Activated naive CD8-positive, alpha-beta T cell treated with anti-CD3 and anti-CD28 coated beads, Interleukin-2, amount 50 U/mL, for 16 hours (primary cell): ENCODE results near the gene TIGD3.
A peak's percentile ranks its signal among the peaks of the same experiment; 100 is the strongest.

ENCODE experiments used
- DNase-seq: peaks from one replicate; pipeline ENCODE4 v3.0.0-alpha.2; 2020; ENCODE audit warnings: low read depth, low spot score

The TIGD3 gene

GRCh38 chr11:65354265-65355012 is at the start of gene TIGD3:
TSS of gene TIGD3 (plus strand) at chr11:65354751. CDS start at chr11:65355809, 1,058 bp downstream.
- DNase-seq: peak; percentile 98

GRCh38 chr11:65305501-65306268 is 48.9 kb upstream of the TIGD3 start:
- no peak for DNase-seq

- DNase-seq: no peak
These were observed 47.0 kb upstream of the TIGD3 start for GRCh38 chr11:65307298-65308229.

GRCh38 chr11:65308281-65308891 is 46.2 kb upstream of the TIGD3 start:
- no peak for DNase-seq

- no peak for DNase-seq
These were observed 45.5 kb upstream of the TIGD3 start for GRCh38 chr11:65309006-65309405.

GRCh38 chr11:65310215-65310614 is 44.3 kb upstream of the TIGD3 start:
- DNase-seq: no peak

GRCh38 chr11:65310736-65311135 is 43.8 kb upstream of the TIGD3 start:
- DNase-seq: no peak

- no peak for DNase-seq
These were observed 43.3 kb upstream of the TIGD3 start for GRCh38 chr11:65311170-65311678.

GRCh38 chr11:65314501-65315203 is 39.9 kb upstream of the TIGD3 start, which contains the start of gene CDC42EP2:
TSS of gene CDC42EP2 (plus strand) at chr11:65314866. CDS start at chr11:65320899, 6,033 bp downstream.
- DNase-seq: peak; percentile 39

GRCh38 chr11:65315204-65315865 is 39.2 kb upstream of the TIGD3 start:
- peak; percentile 68 for DNase-seq

- DNase-seq: no peak
These were observed 38.7 kb upstream of the TIGD3 start for GRCh38 chr11:65315866-65316226.

- DNase-seq: no peak
These were observed 38.1 kb upstream of the TIGD3 start for GRCh38 chr11:65316227-65317024.

- DNase-seq: no peak
These were observed 37.3 kb upstream of the TIGD3 start for GRCh38 chr11:65317025-65317786.

- no peak for DNase-seq
These were observed 34.0 kb upstream of the TIGD3 start for GRCh38 chr11:65320386-65321075.

- DNase-seq: no peak
These were observed 33.5 kb upstream of the TIGD3 start for GRCh38 chr11:65321076-65321475.

- no peak for DNase-seq
These were observed 32.6 kb upstream of the TIGD3 start for GRCh38 chr11:65321828-65322485.

GRCh38 chr11:65323813-65324212 is 30.7 kb upstream of the TIGD3 start:
- no peak for DNase-seq
